Sciatic nerve (tissue), 2 donors: ENCODE results near the gene COPS7B. TPM values are rescaled to one million over a fixed set of nuclear protein-coding genes. Genes with fewer than 3 reads are reported as not detected.
A peak's percentile ranks its signal among the peaks of the same experiment; 100 is the strongest.
"Not testable (repeated sequence)": the region's sequence is repeated elsewhere in the genome, so short reads cannot be mapped to it uniquely, and the experiment has no call there.

Experiments used
- ATAC-seq: fragments of 200-7000 bp; cut with Tn5 transposase; one replicate; pipeline ENCODE4 v1.9.1; 2020; ENCODE audit warnings: mild to moderate bottlenecking, moderate library complexity
- DNase-seq: peaks from one replicate; pipeline ENCODE4 v3.0.0-alpha.2; 2020; ENCODE audit warnings: low spot score
- intact Hi-C: fragments of 100-400 bp; cut with DNase I; formaldehyde crosslinking; loops from one replicate; pipeline ENCODE4 v1.14.2; 2022
- total RNA-seq: library from RNA; stranded (reverse); fragmentation: NEBNext Ultra II Directional; extraction: Animal tissue kit (Norgen Biotek cat#: 25700); gene quantifications from one replicate; pipeline ENCODE4 v1.2.1, GENCODE V29; 2021
- donor health status: DM: no; HTN: no; CAD: no.
- donor health status: DM: no; HTN: no; CAD: no.

COPS7B gene
- 39.4 TPM for total RNA-seq

DNA sequence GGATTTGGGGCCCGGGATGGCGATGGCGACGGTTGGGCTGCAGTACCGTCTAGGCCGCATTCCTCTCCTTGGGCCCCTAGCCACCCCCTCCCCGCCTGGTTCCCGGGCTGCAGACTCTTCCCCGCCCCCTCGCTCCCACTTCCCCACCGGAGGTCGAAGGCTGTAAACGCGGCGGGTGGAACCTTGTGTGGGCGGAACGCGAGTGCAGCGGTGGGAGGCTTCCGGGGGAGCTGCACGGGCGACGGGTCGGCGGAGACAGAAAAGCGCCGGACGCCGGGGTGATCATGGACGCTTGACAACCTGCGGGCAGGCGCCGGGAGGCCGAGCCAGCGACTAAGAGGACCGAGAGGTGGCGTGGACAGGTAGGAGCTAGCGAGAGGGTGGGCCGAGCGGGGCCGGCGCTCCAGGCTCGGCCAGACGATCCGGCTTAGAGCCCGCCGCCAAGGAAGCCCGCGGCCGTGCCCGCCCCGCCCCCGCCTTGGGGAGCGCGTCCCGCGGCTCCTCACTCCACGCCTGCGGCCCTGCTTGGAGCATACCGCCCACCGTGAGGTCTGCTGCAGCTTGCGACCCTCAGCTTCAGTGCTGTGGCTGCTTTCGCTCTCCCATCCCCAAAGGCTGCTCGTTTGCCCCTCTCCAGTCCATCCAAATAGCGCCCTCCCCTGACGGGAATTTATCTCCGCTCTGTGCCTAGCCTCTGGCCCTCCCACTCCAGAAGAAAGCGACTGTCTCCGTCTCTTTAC is at the start of gene COPS7B:
COPS7B (plus strand) TSS at position 269 of the 740 bp plus-strand sequence. CDS start 2,126 bp downstream, outside the sequence.
- ATAC-seq (peak; percentile 55), DNase-seq (peak; percentile 86)
- intact Hi-C loops, result no loop called here

DNA sequence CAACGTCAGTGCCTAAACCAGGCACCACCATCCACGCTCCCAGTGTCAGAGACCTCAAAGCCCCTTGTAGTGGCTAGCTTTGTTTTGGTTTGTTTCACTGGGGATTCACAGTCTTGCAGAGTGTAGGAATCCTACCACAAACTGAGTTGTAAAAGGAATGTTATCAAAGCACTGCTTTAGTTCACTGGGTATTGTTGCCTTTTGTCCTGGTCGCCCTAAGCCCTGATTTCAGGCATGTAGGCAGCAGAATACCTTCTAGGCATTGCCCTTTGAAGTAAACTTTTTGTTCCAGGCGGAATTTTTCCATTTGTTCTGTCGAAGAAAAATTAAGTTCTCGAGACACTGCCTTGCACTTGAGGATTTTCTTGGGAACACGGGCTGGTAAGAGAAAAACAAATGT is 48.5 kb upstream of the COPS7B start:
- ATAC-seq, result no peak
- no peak for DNase-seq
- intact Hi-C loops, result loop anchor here (5.0 kb wide), 1 partner anchor 1715 kb away; no protein-coding TSS in a partner anchor

DNA sequence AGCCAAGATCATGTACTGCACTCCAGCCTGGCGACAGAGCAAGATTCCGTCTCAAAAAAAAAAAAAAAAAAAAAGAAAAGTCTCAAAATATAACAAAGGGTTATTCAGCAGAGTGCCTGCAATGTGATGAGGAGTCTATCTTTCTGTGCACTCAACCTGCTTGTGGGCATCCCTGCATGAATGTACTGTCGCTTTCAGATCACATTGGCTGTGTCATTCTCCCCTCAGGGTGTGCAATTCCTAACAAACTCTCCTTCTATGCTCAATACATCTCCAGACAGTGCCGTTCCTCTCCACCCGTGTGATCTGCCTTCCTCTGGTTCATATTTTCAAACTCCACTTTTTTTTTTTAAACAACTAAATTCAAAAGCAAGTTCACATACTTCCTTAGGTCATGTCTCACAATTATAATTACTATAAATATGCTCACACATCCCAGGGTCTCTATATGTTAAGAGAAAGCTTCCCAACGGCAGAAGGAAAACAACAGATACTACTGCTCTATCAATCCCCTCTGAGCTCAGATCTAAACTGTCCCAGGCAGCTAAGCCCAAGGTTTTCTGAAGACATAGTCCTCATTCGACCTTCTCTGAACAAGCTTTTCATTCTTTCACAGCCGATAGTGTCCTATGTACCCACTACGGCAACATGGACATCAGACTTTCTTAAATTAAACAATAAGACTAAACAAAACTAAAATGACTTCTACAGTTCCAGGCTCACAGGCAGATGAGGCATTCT is 42.7 kb upstream of the COPS7B start:
- no peak for DNase-seq
- ATAC-seq, result no peak
- intact Hi-C loops, result no loop called here

DNA sequence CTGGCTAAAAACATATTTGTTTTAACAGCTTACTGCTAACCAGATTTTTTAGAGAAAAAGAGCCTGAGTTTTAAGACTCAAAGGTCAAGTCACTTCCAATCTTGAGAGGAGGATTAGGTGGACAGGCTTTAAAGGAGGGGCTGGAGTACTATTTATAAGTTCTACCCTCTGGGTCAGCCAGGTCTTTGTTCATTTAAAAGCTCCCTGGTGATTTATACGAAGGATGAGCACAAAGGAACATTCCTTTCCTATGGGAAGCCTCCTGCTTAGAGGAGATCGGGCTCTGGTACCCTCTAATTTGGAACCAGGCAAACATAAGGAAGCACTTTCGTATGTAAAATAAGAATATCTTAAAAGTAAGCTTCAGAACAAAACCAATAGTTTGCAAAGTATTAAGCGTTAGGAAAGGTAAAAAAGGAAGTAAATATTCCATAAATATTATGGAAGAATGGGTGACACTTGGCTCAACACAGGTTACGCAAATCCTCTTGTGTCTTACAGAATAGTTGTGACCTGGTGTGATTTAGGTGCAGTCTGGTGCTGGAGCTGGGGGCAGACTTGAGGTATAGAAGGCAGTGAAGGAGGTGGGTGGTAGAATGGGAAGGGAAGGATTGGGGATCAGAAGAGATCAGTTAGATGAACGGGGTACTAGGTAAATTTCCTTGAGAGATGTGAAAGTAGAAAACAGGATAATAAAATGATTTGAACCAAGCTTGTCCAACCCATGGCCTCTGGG is 40.8 kb upstream of the COPS7B start:
- intact Hi-C loops, result no loop called here
- DNase-seq (no peak), ATAC-seq (no peak)

DNA sequence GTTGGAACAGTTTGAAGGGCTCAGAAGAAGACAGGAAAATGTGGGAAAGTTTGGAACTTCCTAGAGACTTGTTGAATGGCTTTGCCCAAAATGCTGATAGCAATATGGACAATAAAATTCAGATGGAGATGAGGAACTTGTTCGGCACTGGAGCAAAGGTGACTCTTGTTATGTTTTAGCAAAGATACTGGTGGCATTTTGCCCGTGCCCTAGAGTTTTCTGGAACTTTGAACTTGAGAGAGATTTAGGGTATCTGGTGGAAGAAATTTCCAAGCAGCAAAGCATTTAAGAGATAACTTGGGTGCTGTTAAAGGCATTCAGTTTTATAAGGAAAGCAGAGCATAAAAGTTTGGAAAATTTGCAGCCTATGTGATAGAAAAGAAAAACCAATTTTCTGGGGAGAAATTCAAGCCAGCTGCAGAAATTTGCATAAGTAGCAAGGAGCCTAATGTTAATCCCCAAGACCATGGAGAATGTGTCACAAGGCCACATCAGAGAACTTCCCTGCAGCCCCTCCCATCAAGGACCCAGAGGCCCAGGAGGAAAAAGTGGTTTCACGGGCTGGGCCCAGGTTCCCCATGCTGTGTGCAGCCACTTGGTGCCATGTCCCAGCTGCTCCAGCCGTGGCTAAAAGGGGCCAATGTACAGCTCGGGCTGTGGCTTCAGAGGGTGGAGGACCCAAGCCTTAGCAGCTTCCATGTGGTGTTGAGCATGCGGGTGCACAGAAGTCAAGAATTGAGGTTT is 37.9 kb upstream of the COPS7B start:
- intact Hi-C loops, DNase-seq, ATAC-seq: not testable (repeated sequence)

DNA sequence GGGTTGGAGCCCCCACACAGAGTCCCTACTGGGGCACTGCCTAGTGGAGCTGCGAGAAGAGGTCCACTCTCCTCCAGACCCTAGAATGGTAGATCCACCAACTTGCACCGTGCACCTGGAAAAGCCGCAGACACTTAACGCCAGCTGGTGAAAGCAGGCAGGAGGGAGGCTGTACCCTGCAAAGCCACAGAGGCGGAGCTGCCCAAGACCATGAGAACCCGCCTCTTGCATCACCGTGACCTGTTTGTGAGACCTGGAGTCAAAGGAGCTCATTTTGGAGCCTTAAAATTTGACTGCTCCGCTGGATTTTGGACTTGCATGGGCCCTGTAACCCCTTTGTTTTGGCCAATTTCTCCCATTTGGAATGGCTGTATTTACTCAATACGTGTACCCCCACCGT is 37.2 kb upstream of the COPS7B start:
- intact Hi-C loops, DNase-seq, ATAC-seq: not testable (repeated sequence)

DNA sequence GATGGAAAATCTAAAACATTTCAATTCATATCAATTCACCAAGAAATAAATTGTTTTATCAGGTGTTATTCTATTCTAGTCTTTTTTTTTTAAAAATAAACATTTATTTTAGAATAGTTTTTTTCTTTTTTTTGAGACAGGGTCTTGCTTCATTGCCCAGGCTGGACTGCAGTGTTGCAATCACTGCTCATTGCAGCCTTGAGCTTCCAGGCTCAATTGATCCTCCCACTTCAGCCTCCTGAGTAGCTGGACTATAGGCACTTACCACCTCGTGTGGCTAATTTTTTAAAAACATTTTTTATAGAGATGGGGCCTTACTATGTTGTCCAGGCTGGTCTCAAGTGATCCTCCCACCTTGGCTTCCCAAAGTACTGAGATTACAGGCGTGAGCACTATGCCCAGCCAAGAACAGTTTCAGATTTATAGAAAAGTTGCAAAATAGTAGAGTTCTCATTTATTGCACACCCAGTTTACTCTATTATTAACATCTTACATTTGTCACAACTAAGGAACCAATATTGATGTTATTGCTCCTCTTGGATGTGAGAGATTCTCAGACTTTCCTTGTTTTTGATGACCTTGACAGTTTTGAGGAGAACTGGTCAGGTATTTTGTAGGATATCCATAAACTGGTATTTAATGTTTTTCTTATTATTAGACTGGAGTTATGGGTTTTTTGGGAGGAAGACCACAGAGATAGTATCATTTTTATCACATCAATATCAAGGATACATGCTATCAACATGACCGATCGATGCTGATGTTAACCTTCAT is 35.0 kb upstream of the COPS7B start:
- ATAC-seq, result no peak
- intact Hi-C loops, result no loop called here

DNA sequence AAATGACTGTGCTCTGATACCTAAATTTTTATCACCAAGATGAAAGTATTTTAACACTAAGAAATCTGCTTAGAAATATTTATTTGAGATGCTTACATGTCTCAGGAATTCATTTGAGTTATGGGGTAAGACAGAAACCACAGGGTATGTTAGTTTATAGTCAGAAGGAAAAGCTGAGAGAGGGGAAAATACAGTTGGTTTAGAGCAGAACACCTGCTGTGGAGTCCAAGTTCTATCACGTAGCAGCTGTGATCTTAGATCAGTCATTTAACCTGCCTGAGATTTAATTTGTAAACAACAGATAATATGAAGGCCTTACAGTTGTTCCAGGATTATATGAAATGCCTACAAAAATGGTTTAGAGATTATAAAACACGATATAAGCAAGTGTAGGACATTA is 34.2 kb upstream of the COPS7B start:
- ATAC-seq (no peak), DNase-seq (no peak)
- intact Hi-C loops, result no loop called here

More for the DNA sequence above, 35.0 kb upstream of the COPS7B start:
- DNase-seq, result no peak

DNA sequence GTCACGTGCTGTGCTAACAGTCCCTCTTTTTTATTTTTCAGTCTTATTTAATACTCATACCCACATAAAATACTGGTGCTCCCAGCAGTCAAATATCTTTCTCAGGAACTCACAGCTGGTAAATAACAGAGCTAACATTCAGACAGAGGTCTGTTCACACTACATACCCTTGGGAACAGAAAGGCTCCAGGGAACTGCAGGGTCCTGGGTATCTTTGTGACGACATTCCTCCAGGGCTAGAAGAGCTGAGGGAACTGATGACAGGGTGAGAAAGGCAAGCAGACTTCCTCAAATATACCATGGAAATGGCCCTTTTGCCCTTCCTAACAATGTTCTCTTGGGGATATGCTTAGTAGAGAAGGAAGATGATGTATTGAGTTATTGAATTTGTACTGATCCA is 24.5 kb upstream of the COPS7B start:
- ATAC-seq, result no peak
- DNase-seq, result no peak
- intact Hi-C loops, result no loop called here

DNA sequence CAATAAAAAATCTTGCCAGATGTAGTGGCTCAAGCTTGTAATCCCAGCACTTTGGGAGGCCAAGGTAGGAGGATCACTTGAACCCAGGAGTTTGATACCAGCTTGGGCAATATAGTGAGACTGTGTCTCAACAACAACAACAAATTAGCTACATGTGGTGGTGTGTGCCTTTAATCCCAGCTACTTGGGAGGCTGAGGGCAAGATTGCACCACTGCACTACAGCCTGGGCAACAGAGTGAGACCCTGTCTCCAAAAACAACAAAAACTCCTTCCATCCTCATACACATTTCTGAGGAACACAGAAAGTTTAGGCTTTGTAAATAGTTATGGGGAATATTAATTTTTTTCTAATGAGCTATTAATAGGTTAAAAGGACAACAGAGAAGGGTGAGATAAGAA is 22.1 kb upstream of the COPS7B start:
- intact Hi-C loops, result no loop called here
- ATAC-seq (no peak), DNase-seq (no peak)

DNA sequence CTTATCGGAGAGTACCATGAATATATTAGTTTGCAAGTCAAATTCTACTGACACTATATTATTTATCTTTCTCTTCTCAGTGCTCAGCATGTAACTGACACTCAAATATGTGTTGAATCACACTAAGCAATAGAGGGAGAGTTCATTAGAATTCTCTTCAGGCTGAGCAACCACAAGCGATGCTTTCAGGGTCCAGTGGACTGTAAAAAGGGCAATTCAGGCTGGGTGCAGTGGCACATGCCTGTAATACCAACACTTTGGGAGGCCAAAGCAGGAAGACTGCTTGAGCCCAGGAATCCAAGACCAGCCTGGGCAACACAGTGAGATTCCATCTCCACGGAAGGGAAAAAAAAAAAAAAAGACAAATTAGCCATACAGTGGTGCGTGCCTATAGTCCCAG is 21.5 kb upstream of the COPS7B start:
- ATAC-seq (no peak), DNase-seq (no peak)
- intact Hi-C loops, result no loop called here

DNA sequence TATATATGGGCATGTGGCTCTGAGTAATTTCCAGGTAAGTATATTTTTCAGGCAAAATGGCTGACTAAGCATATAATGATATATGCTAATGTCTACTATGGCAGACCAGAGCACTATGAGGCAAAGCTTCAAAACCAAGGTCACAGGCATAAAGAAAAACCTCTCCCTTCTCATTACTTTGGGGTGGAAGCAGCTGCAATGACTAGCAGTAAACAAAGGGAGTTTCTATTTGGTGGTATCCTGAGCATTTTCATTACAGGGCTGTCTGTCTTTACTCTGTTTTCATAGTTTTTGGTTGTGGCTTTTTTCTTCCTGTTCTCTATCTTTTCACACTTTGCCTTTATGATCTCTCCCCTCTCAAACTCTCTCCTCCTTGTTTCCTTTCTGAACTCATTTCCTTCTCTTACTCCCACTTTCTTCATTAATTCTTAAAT is 20.7 kb upstream of the COPS7B start:
- DNase-seq, result no peak
- ATAC-seq, result no peak
- intact Hi-C loops, result no loop called here

DNA sequence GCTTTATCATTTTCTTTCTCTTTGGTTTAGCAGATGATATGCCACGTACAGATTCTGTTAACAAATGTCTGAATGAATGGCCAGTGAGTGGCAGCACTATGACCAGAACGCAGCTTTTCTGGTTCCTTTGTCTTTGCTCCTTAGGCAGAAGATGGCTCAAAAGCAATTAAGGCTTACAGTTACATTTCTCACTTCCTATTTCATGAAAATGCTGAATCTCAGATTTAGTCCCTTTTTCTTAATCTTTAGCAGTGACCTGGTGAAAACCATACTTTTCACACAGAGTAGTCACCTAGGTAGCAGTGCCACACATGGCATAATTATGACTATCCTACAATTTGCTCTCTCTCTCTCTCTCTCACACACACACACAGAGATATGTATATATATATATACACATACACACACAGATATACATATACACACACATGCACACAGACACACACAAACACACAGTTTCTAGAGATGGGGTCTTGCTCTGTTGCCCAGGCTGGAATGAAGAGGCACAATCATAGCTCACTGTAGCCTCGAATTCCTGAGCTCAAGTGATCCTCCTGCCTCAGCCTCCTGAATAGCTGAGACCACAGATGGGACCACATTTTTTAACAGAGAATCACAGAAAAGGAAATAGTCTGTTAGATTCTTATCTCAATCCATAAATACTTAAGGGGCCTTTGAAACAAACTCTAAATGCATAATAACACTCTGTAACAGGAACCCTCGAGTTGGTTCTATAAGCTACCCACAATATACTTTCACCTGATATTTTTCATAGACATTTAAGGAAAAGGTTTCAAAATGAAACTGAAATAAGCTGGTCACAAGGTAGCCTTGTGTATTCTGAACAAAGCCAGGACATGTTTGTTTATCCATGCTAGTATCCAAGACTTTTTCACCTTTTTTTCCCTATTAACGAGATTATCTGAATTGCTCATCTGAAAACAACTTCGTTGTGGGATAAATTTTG is 16.8 kb upstream of the COPS7B start:
- no peak for DNase-seq
- no peak for ATAC-seq
- intact Hi-C loops, result no loop called here

DNA sequence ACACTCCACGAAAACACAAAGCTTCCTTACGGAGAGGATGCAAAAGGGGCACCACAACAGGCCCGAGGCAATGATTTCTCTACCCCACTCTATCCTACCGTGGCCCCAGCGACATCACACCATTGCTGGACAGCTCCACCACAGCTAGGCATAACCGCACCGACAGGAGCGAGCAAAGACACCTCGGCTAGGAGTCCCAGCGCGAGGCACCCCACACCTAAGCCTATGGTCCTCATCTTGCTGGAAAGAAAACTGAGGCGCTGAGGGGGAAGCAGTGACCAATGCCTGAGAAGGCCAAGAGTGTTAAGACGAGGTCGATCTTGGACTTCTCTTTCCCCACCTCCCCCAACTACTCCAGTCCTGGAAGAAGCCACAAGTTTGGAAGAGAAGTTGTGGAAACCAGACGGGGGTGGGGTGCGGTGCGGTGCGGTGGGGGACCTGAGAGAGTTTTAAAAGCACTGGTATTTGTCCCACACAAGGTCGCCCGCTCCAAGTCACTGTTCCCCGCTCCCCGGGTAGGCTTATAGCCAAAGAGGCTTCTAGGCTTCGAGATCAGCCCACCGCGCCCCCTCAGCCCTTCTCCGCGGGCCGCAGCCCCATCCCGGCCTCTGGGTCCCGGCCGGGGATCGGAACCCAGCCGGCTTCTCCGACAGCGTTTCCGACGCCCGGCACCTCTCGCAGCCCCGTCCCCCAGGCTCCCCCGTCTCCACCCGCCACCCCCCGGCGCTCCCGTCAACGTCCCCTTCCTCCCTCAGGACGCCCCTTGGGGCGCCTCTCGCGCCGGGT is 5.9 kb upstream of the COPS7B start:
- ATAC-seq (no peak), DNase-seq (no peak)
- intact Hi-C loops, result no loop called here

DNA sequence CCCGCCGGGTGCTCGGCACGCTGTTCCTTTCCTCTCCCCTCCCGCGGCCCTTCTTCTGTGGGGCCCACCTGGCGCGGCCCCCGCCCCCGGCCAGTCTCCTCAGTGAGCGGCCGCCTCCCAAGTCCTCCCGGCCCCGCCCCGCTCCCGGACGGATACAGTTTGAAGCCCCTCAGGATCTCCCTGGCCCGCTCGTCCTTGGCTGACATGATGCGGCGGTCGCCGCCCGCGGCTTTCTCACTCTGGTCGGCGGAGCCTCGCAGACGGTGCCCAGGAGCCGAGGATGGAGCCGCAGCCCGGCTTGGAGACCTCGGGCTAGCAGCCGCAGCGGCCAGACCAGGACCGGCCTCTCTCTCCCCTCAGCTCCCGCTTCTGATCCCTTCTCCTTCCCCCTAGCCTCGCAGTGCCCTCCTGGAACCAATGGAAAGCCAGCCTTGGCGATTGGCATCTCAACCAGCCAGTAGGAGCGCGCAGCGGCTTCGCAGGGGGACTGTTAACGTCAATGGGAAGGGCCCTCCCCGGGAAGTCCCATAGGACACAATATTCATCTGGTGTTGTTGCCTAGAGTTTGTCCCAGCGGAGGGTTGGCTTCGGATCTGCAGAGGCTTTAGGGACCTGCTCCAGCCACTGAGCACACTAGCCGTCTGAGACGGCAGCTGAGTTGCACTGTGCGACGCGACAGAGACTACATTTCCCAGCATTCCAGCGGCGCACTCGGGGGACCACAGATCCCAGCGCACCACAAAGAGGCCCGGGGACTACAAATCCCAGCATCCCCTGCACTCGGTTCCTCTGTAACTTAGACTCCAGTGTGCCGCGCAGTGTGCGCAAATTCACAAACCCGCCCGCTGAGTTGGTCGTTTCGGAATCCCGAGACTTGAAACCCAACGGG is 5.1 kb upstream of the COPS7B start, which contains the start of gene PDE6D:
PDE6D (minus strand) TSS at position 374 of the 889 bp plus-strand sequence; CDS start at position 206, 168 bp downstream.
- DNase-seq (peak; percentile 99), ATAC-seq (peak; percentile 99)
- intact Hi-C loops, result no loop called here
